GM12874 (cell line): ENCODE results near the gene MEX3D.

Experiments
- CTCF ChIP-seq: IDR thresholded peaks from 2 replicates; pipeline ENCODE4 v1.5.1; 2011; ENCODE audit warnings: low read depth, mild to moderate bottlenecking, control low read depth, low read length, moderate library complexity; ENCODE audit not compliant: insufficient read depth

Gene MEX3D

GRCh38 chr19:1569997-1570396 lies 1.9 kb upstream of the MEX3D start:
- TF ChIP-seq CTCF: no peak

GRCh38 chr19:1567848-1568227 lies 287 bp downstream of the MEX3D start:
- TF ChIP-seq CTCF: no peak

- TF ChIP-seq CTCF: no peak
These were observed 843 bp downstream of the MEX3D start for GRCh38 chr19:1567116-1567847.

GRCh38 chr19:1566392-1567115 lies 1.6 kb downstream of the MEX3D start:
- no peak for TF ChIP-seq CTCF

- no peak for TF ChIP-seq CTCF
These were observed 4.9 kb downstream of the MEX3D start for GRCh38 chr19:1563251-1563650.

- no peak for TF ChIP-seq CTCF
These were observed 6.8 kb downstream of the MEX3D start for GRCh38 chr19:1561236-1561842.

GRCh38 chr19:1560286-1560882 lies 7.7 kb downstream of the MEX3D start:
- TF ChIP-seq CTCF: no peak
